ENCODE measurements around the gene DUXA.

GRCh38 chr19:57212109-57212508 lies 44.8 kb upstream of the DUXA start:
- TF ChIP-seq CTCF (conservative IDR thresholded peaks at IDR 0.05; ENCODE audit: low read length): no peak
- TF ChIP-seq EZH2phosphoT487 (IDR thresholded peaks at IDR 0.05; ENCODE audit: borderline replicate concordance, low read depth, low read length): no peak
